ENCODE measurements around the gene PPIF.

DNA sequence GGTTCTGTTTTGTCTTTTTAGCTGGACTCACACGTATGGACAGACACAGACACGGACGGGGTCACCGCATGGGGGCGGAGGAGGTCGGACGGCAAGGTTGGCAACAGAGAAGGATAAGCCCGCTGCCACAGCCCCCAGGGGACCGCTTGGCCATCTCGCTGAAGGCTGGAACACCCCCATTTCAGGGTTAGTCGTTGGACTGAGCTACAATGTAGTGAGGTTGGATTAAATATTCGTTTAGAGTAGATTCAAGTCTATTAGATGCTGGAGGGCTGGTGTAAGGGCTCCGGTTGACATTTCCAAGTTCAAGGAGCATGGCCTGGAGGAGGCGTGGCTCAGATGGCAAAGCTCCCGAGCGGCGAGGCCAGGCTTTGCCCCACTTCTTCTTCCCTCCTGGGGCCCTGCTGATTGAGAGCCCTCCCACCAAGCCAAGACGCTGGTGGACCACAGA, 35.2 kb downstream of the PPIF start:
- no peak for TF ChIP-seq REST (IDR thresholded peaks at IDR 0.05; ENCODE audit: insufficient read depth in 1 of 2, low read depth in 2 of 2, low read length in 1 of 2)
- TF ChIP-seq, protein P1, sequence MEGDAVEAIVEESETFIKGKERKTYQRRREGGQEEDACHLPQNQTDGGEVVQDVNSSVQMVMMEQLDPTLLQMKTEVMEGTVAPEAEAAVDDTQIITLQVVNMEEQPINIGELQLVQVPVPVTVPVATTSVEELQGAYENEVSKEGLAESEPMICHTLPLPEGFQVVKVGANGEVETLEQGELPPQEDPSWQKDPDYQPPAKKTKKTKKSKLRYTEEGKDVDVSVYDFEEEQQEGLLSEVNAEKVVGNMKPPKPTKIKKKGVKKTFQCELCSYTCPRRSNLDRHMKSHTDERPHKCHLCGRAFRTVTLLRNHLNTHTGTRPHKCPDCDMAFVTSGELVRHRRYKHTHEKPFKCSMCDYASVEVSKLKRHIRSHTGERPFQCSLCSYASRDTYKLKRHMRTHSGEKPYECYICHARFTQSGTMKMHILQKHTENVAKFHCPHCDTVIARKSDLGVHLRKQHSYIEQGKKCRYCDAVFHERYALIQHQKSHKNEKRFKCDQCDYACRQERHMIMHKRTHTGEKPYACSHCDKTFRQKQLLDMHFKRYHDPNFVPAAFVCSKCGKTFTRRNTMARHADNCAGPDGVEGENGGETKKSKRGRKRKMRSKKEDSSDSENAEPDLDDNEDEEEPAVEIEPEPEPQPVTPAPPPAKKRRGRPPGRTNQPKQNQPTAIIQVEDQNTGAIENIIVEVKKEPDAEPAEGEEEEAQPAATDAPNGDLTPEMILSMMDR (IDR thresholded peaks at IDR 0.05): no peak
- TF ChIP-seq SIN3A (IDR thresholded peaks at IDR 0.05; ENCODE audit: borderline replicate concordance, insufficient read depth, low read depth, low read length): no peak

Measured in Panc1 (cell line).